ENCODE data around the gene EIF3I. TPM values are rescaled to one million over a fixed set of nuclear protein-coding genes. Genes with fewer than 3 reads are reported as not detected.
A peak's percentile ranks its signal among the peaks of the same experiment; 100 is the strongest.

EIF3I gene
- total and polyA plus RNA-seq, 2 experiments from 2014 or later, result 259 to 286 TPM

DNA sequence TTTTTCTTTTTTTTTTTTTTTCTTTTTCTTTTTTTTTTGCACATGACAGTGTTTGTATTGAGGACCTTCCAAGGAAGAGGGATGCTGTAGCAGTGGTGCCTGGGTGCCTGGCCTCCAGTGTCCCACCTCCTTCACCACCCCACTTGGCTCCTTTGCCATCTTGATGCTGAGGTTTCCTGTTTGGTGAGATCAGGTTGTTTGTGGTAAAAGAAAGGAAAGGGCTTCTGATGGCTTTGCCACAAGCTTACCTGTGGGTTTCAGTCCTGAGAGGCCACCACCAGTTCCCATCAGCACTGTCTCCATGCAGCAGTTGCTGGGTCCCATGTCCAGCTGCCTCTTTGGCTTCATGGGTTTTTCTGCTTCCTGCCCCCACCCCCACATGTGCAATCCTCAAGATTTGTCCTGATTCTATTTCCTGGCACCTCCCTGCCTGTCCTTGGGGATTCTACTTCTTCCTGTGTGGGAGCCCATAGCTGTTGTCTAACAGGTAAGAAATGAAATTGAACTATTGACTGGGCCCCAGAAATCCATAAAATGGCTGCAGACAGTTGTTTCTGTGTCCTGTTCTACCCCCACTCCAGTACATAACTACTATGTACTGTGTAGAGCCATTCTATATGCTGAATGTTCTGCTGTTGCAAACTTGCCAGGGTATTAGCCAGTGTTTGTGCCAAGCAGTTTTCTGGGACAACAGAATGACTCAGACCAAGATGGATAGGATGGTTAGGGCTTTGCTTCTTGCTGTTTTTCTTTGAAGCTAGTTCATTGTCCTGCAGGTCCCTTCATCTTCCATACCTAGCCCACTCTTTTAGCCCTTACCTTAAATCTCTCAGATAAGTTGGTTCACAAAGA lies 26.0 kb upstream of the EIF3I start:
- Histone ChIP-seq H3K9ac (no peak overlapping the region), H3K4me3 (no peak overlapping the region), H2AFZ (no peak overlapping the region), H3K36me3 (ENCODE audit: low read depth) (peaks cover 56% of the 10 kb centered on the region), H3K79me2 (ENCODE audit: insufficient read depth) (no peaks in the 10 kb centered on the region), H3K4me1 (ENCODE audit: insufficient read depth) (peaks cover 22% of the 10 kb centered on the region), H3K9me2 (ENCODE audit: insufficient read depth) (no peaks in the 10 kb centered on the region), H3K9me3 (ENCODE audit: low read depth) (no peaks in the 10 kb centered on the region), H3F3A (ENCODE audit: insufficient read depth) (peaks cover 73% of the 10 kb centered on the region), H3K27ac (peak overlapping the region; percentile 26; the same call in 1 of the 2 replicates), H3K27me3 (replicated peaks; ENCODE audit: insufficient read depth) (no peaks in the 10 kb centered on the region), H3K4me2 (ENCODE audit: unreplicated experiment) (no peak overlapping the region), H4K20me1 (ENCODE audit: insufficient read depth) (no peaks in the 10 kb centered on the region)
- in situ Hi-C loops (cut with MboI), result no loop called here
- TF ChIP-seq EZH2phosphoT487 (IDR thresholded peaks at IDR 0.05; ENCODE audit: insufficient read depth, low read depth) (no peak), EZH2 (IDR thresholded peaks at IDR 0.05; ENCODE audit: insufficient read depth, poor library complexity, severe bottlenecking) (no peak)
- peak; percentile 54 for DNase-seq

DNA sequence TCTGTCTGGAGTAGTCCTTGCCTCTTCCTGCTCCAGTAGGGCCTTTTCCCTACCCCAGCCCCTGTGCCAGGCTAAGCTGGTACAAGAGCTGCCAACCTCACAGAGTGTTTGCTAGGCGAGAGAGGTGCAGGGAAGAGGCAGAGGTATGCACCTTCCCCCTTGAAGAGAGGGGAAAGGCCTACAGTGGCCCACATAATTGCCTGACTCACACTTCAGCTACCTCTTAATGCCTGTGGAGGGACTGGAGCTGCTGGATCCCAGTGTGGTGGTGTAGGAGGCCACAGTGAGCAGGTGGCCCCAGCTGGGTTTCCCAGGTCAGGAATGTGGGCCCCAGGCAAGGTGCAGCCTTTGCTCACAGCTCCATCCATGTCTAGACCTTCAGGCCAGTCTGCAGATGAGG lies 25.1 kb upstream of the EIF3I start:
- TF ChIP-seq EZH2phosphoT487 (IDR thresholded peaks at IDR 0.05; ENCODE audit: insufficient read depth, low read depth) (no peak), EZH2 (IDR thresholded peaks at IDR 0.05; ENCODE audit: insufficient read depth, poor library complexity, severe bottlenecking) (no peak)
- no peaks in the 10 kb centered on the region for H3K79me2 ChIP-seq (ENCODE audit: insufficient read depth)
- H3K4me3 ChIP-seq, result no peak overlapping the region
- no peaks in the 10 kb centered on the region for H3K9me2 ChIP-seq (ENCODE audit: insufficient read depth)
- no peaks in the 10 kb centered on the region for H3K9me3 ChIP-seq (ENCODE audit: low read depth)
- H3K27me3 ChIP-seq (replicated peaks; ENCODE audit: insufficient read depth), result no peaks in the 10 kb centered on the region
- WGBS, 2 experiments (ENCODE audit: low coverage in 1 of 2, low lambda C conversion rate in 2 of 2, missing lambda C conversion rate in 2 of 2), result 83 to 94% methylated on average over 1 of the region's 1 CpG
- peaks cover 73% of the 10 kb centered on the region for H3F3A ChIP-seq (ENCODE audit: insufficient read depth)
- DNase-seq, result no peak
- peak overlapping the region; percentile 26; the same call in 1 of the 2 replicates for H3K27ac ChIP-seq
- H4K20me1 ChIP-seq (ENCODE audit: insufficient read depth), result no peaks in the 10 kb centered on the region
- peaks cover 47% of the 10 kb centered on the region for H3K36me3 ChIP-seq (ENCODE audit: low read depth)
- H2AFZ ChIP-seq, result no peak overlapping the region
- H3K4me1 ChIP-seq (ENCODE audit: insufficient read depth), result peaks cover 31% of the 10 kb centered on the region
- in situ Hi-C loops (cut with MboI), result no loop called here
- H3K9ac ChIP-seq, result no peak overlapping the region
- H3K4me2 ChIP-seq (ENCODE audit: unreplicated experiment), result no peak overlapping the region

DNA sequence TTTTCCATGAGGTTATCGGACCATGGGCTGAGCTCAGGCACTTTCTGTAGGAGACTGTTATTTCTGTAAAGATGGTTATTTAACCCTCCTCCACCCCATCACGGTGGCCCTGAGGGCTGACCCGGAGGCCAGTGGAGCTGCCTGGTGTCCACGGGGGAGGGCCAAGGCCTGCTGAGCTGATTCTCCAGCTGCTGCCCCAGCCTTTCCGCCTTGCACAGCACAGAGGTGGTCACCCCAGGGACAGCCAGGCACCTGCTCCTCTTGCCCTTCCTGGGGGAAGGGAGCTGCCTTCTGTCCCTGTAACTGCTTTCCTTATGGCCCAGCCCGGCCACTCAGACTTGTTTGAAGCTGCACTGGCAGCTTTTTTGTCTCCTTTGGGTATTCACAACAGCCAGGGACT lies 24.4 kb upstream of the EIF3I start:
- 71 to 75% methylated on average over 6 of the region's 6 CpGs for WGBS, 2 experiments (ENCODE audit: low coverage in 1 of 2, low lambda C conversion rate in 2 of 2, missing lambda C conversion rate in 2 of 2)
- no peak for TF ChIP-seq EZH2phosphoT487 (IDR thresholded peaks at IDR 0.05; ENCODE audit: insufficient read depth, low read depth)
- no peak for TF ChIP-seq EZH2 (IDR thresholded peaks at IDR 0.05; ENCODE audit: insufficient read depth, poor library complexity, severe bottlenecking)
- no peaks in the 10 kb centered on the region for H3K9me2 ChIP-seq (ENCODE audit: insufficient read depth)
- no peaks in the 10 kb centered on the region for H3K27me3 ChIP-seq (replicated peaks; ENCODE audit: insufficient read depth)
- no peak overlapping the region for H3K27ac ChIP-seq
- no peak overlapping the region for H3K9ac ChIP-seq
- H3K4me2 ChIP-seq (ENCODE audit: unreplicated experiment), result no peak overlapping the region
- H3K36me3 ChIP-seq (ENCODE audit: low read depth), result peaks cover 39% of the 10 kb centered on the region
- H4K20me1 ChIP-seq (ENCODE audit: insufficient read depth), result no peaks in the 10 kb centered on the region
- in situ Hi-C loops (cut with MboI), result no loop called here
- no peak overlapping the region for H2AFZ ChIP-seq
- no peaks in the 10 kb centered on the region for H3K79me2 ChIP-seq (ENCODE audit: insufficient read depth)
- DNase-seq, result no peak
- H3K4me3 ChIP-seq, result no peak overlapping the region
- peaks cover 31% of the 10 kb centered on the region for H3K4me1 ChIP-seq (ENCODE audit: insufficient read depth)
- no peaks in the 10 kb centered on the region for H3K9me3 ChIP-seq (ENCODE audit: low read depth)
- H3F3A ChIP-seq (ENCODE audit: insufficient read depth), result peaks cover 68% of the 10 kb centered on the region

DNA sequence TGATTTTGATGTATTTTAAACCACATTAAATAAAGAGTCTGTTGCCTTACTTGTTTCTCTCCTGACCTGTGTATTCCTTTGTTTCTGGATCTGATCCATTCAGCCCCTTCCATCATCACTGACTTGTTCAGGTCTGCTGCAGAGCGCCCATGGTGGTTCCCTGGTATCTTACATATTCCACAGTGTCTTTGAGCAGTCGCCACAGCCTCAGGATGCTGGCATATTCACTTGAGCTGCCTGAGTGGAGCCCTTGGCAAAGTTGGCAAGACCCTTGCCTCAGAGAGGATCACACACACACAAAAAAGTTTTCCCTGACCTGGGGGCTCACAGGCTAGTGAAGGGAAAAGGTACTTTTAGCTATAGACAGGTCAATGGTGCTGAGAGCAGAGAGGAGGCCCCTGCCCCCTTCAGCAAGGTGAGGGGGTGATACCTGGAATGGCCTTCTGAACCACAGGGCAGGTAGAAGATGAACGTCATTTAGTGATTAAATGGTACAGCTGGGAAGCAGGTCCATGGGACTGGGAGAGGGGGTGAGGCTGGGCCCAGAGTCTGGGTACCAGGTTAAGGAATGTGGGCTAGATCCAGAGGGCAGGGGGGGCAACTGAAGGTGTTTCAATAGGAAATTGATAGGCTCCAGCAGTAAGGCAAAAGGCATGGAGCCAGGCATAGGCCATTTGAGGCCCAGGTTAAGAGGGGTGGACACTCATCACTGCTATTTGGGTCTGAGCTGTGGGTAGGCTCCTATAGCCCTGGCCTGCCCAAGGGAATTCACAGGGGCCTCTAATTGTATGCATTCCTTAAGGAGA lies 23.8 kb upstream of the EIF3I start:
- DNase-seq, result no peak
- no peak overlapping the region for H2AFZ ChIP-seq
- H3F3A ChIP-seq (ENCODE audit: insufficient read depth), result peaks cover 64% of the 10 kb centered on the region
- no peaks in the 10 kb centered on the region for H3K9me2 ChIP-seq (ENCODE audit: insufficient read depth)
- no peak for TF ChIP-seq EZH2 (IDR thresholded peaks at IDR 0.05; ENCODE audit: insufficient read depth, poor library complexity, severe bottlenecking)
- TF ChIP-seq EZH2phosphoT487 (IDR thresholded peaks at IDR 0.05; ENCODE audit: insufficient read depth, low read depth), result no peak
- no peaks in the 10 kb centered on the region for H3K9me3 ChIP-seq (ENCODE audit: low read depth)
- H3K36me3 ChIP-seq (ENCODE audit: low read depth), result peaks cover 33% of the 10 kb centered on the region
- in situ Hi-C loops (cut with MboI), result no loop called here
- no peak overlapping the region for H3K9ac ChIP-seq
- peaks cover 31% of the 10 kb centered on the region for H3K4me1 ChIP-seq (ENCODE audit: insufficient read depth)
- H3K4me3 ChIP-seq, result no peak overlapping the region
- H3K79me2 ChIP-seq (ENCODE audit: insufficient read depth), result no peaks in the 10 kb centered on the region
- H3K27me3 ChIP-seq (replicated peaks; ENCODE audit: insufficient read depth), result no peaks in the 10 kb centered on the region
- no peak overlapping the region for H3K4me2 ChIP-seq (ENCODE audit: unreplicated experiment)
- 93 to 94% methylated on average over 3 of the region's 3 CpGs for WGBS, 2 experiments (ENCODE audit: low coverage in 1 of 2, low lambda C conversion rate in 2 of 2, missing lambda C conversion rate in 2 of 2)
- H3K27ac ChIP-seq, result peak overlapping the region; percentile 96; the same call in 1 of the 2 replicates
- H4K20me1 ChIP-seq (ENCODE audit: insufficient read depth), result no peaks in the 10 kb centered on the region

Data from GM23248 (cell line).